H1 (cell line): ENCODE data around the gene MYOZ2. TPM values are rescaled to one million over a fixed set of nuclear protein-coding genes. Genes with fewer than 3 reads are reported as not detected.

Experiments used
- CTCF ChIA-PET: fragments of 300-600 bp; sonication (Branson Sonifier 250); formaldehyde crosslinking; loops from one replicate; lab custom pipeline; 2021; ENCODE audit not compliant: partially characterized antibody; lab: Charles Lee
- POLR2A ChIA-PET: fragments of 300-600 bp; sonication (Branson Sonifier 250); formaldehyde crosslinking; loops from one replicate; lab custom pipeline; 2021; ENCODE audit warnings: inconsistent platforms; ENCODE audit not compliant: partially characterized antibody; lab: Charles Lee
- DNase-seq, 2 experiments: peaks; one replicate each; pipeline versions ENCODE4 v3.0.0 to v3.0.0-alpha.2; 2010 to 2022; ENCODE audit warnings: low spot score in 2 of 2, low read depth in 1 of 2, mixed read lengths in 1 of 2
- FAIRE-seq: peaks from 2 replicates; lab custom pipeline; 2011; peaks lifted over from hg19 to GRCh38; lab: Jason Lieb, UNC
- H2AFZ ChIP-seq: 2 replicates; pipeline ENCODE4 v1.8.1; 2012; ENCODE audit warnings: low read length, inconsistent platforms
- H2AK5ac ChIP-seq: 2 replicates; pipeline ENCODE4 v1.6.1; 2013; ENCODE audit warnings: low read depth, low read length
- H2BK120ac ChIP-seq: replicated peaks from 2 replicates; pipeline ENCODE3; 2013; ENCODE audit warnings: low read depth, low read length, inconsistent platforms
- H2BK12ac ChIP-seq: 2 replicates; pipeline ENCODE4 v1.6.1; 2013; ENCODE audit warnings: low read depth, low read length
- H2BK15ac ChIP-seq: 2 replicates; pipeline ENCODE4 v1.6.1; 2013; ENCODE audit warnings: low read length
- H2BK20ac ChIP-seq: 2 replicates; pipeline ENCODE4 v1.6.1; 2013; ENCODE audit warnings: low read length
- H2BK5ac ChIP-seq: 2 replicates; pipeline ENCODE4 v1.6.1; 2013; ENCODE audit warnings: low read depth, low read length
- H3K14ac ChIP-seq: 2 replicates; pipeline ENCODE4 v1.6.1; 2013; ENCODE audit warnings: inconsistent platforms; ENCODE audit not compliant: insufficient read length
- H3K18ac ChIP-seq: 2 replicates; pipeline ENCODE4 v1.6.1; 2013; ENCODE audit warnings: low read length; ENCODE audit errors: extremely low read depth
- H3K23ac ChIP-seq: 2 replicates; pipeline ENCODE4 v1.6.1; 2013; ENCODE audit warnings: inconsistent platforms; ENCODE audit not compliant: insufficient read length
- H3K23me2 ChIP-seq: 2 replicates; pipeline ENCODE4 v1.6.1; 2013; ENCODE audit warnings: low read depth, low read length
- H3K27ac ChIP-seq: 2 replicates; pipeline ENCODE4 v1.6.1; 2011; ENCODE audit warnings: low read depth, low read length, inconsistent platforms
- H3K27me3 ChIP-seq, 4 experiments: replicated peaks in 1 of 4; 1 replicate in 1 of 4; 2 replicates in 3 of 4; pipeline versions ENCODE4 v1.6.1 to v1.8.1; 2011 to 2013; ENCODE audit warnings: low read length in 3 of 4, mild to moderate bottlenecking in 3 of 4, inconsistent platforms in 2 of 4, mixed read lengths in 2 of 4, moderate library complexity in 1 of 4; ENCODE audit not compliant: control insufficient read depth in 3 of 4, insufficient read depth in 3 of 4; ENCODE audit errors: extremely low read depth in 1 of 4
- H3K36me3 ChIP-seq, 4 experiments: 2 replicates each; pipeline versions ENCODE4 v1.6.1 to v1.8.1; 2011 to 2013; ENCODE audit warnings: mild to moderate bottlenecking in 4 of 4, low read length in 3 of 4, moderate library complexity in 2 of 4, control low read depth in 1 of 4, inconsistent platforms in 1 of 4; ENCODE audit not compliant: insufficient read depth in 4 of 4, control insufficient read depth in 2 of 4
- H3K4ac ChIP-seq: replicated peaks from 2 replicates; pipeline ENCODE3; 2013; ENCODE audit warnings: low read length, low read depth, mixed read lengths, inconsistent platforms; ENCODE audit not compliant: insufficient read length
- H3K4me1 ChIP-seq, 4 experiments: replicated peaks in 1 of 4; 1 replicate in 1 of 4; 2 replicates in 3 of 4; pipeline versions ENCODE4 v1.6.1 to v1.8.1; 2011 to 2013; ENCODE audit warnings: low read length in 3 of 4, inconsistent platforms in 2 of 4, mixed read lengths in 1 of 4; ENCODE audit not compliant: insufficient read depth in 4 of 4, control insufficient read depth in 3 of 4
- H3K4me2 ChIP-seq, 2 experiments: 2 replicates each; pipeline versions ENCODE4 v1.6.1 to v1.8.1; 2011 to 2013; ENCODE audit warnings: low read depth in 2 of 2, low read length in 2 of 2, control low read depth in 1 of 2, inconsistent platforms in 1 of 2, mild to moderate bottlenecking in 1 of 2; ENCODE audit not compliant: insufficient read depth in 1 of 2
- H3K4me3 ChIP-seq, 4 experiments: fragments of 200-600, 300-600 bp in 1 of 4; sonication (generic), shearing (Covaris generic), sonication (Bioruptor Twin) in 1 of 4; 2 replicates each; pipeline versions ENCODE4 v1.5.1 to v1.8.1; 2011 to 2016; ENCODE audit warnings: low read length in 4 of 4, low read depth in 3 of 4, control low read depth in 2 of 4, inconsistent platforms in 2 of 4, mild to moderate bottlenecking in 2 of 4, mixed read lengths in 1 of 4, moderate library complexity in 1 of 4; ENCODE audit not compliant: insufficient read depth in 2 of 4; ENCODE audit errors: extremely low read depth in 1 of 4
- H3K56ac ChIP-seq: replicated peaks from 2 replicates; pipeline ENCODE3; 2013; ENCODE audit warnings: low read depth, mild to moderate bottlenecking, mixed read lengths, low read length, inconsistent platforms; ENCODE audit not compliant: insufficient read length
- H3K79me1 ChIP-seq: 2 replicates; pipeline ENCODE4 v1.6.1; 2013; ENCODE audit warnings: low read depth, low read length, control low read depth
- H3K79me2 ChIP-seq, 2 experiments: 2 replicates each; pipeline versions ENCODE4 v1.6.1 to v1.8.1; 2012 to 2013; ENCODE audit warnings: low read length in 2 of 2, mild to moderate bottlenecking in 2 of 2, inconsistent platforms in 1 of 2; ENCODE audit not compliant: insufficient read depth in 2 of 2, control insufficient read depth in 1 of 2
- H3K9ac ChIP-seq, 4 experiments: replicated peaks in 1 of 4; 1 replicate in 1 of 4; 2 replicates in 3 of 4; pipeline versions ENCODE4 v1.6.1 to v1.8.1; 2011 to 2013; ENCODE audit warnings: low read depth in 3 of 4, low read length in 3 of 4, control low read depth in 2 of 4, mild to moderate bottlenecking in 2 of 4, moderate library complexity in 2 of 4, inconsistent platforms in 1 of 4; ENCODE audit errors: extremely low read depth in 1 of 4
- H3K9me3 ChIP-seq, 2 experiments: 2 replicates each; pipeline versions ENCODE4 v1.6.1 to v1.8.1; 2012 to 2013; ENCODE audit warnings: mild to moderate bottlenecking in 2 of 2, moderate library complexity in 2 of 2, control low read depth in 1 of 2, inconsistent platforms in 1 of 2, low read depth in 1 of 2, low read length in 1 of 2, mixed read lengths in 1 of 2; ENCODE audit not compliant: insufficient read depth in 2 of 2
- H4K20me1 ChIP-seq, 2 experiments: replicated peaks in 1 of 2; 2 replicates each; pipeline versions ENCODE3 to v1.8.1; 2011 to 2013; ENCODE audit warnings: inconsistent platforms in 2 of 2, low read length in 2 of 2, mild to moderate bottlenecking in 1 of 2; ENCODE audit not compliant: insufficient read depth in 2 of 2, control insufficient read depth in 1 of 2
- H4K5ac ChIP-seq: 2 replicates; pipeline ENCODE4 v1.6.1; 2013; ENCODE audit warnings: low read length, low read depth, mixed read lengths, inconsistent platforms; ENCODE audit not compliant: insufficient read length
- H4K8ac ChIP-seq: 2 replicates; pipeline ENCODE4 v1.8.0; 2013; ENCODE audit warnings: mild to moderate bottlenecking, moderate library complexity, low read length, inconsistent platforms; ENCODE audit not compliant: insufficient read depth; ENCODE audit errors: extremely low read depth
- H4K91ac ChIP-seq: replicated peaks from 2 replicates; pipeline ENCODE3; 2013; ENCODE audit warnings: low read length, mixed read lengths, inconsistent platforms; ENCODE audit not compliant: insufficient read length
- ASH2L ChIP-seq: fragments of 200-600, 300-600 bp; sonication (generic); IDR thresholded peaks from one replicate; pipeline ENCODE4 v1.7.1; 2017; ENCODE audit warnings: low read length
- BCL11A ChIP-seq, 2 experiments: IDR thresholded peaks; one replicate each; pipeline ENCODE4 v1.6.1; 2011; ENCODE audit warnings: low read depth in 2 of 2, low read length in 2 of 2, mild to moderate bottlenecking in 2 of 2
- CHD2 ChIP-seq: IDR thresholded peaks from 2 replicates; pipeline ENCODE4 v1.6.1; 2012; ENCODE audit warnings: low read length, improper control_type of control experiment
- JUN ChIP-seq: IDR thresholded peaks from 2 replicates; pipeline ENCODE4 v1.6.1; 2011; ENCODE audit warnings: low read depth, mild to moderate bottlenecking, improper control_type of control experiment, low read length
- JUND ChIP-seq: IDR thresholded peaks from 2 replicates; pipeline ENCODE4 v1.6.1; 2011; ENCODE audit warnings: mild to moderate bottlenecking, improper control_type of control experiment, low read length
- KDM5A ChIP-seq: fragments of 200-600 bp; IDR thresholded peaks from 2 replicates; pipeline ENCODE4 v1.7.1; 2012; ENCODE audit warnings: mild to moderate bottlenecking, low read length, inconsistent platforms, mixed read lengths
- POU5F1 ChIP-seq: IDR thresholded peaks from 2 replicates; pipeline ENCODE4 v1.6.1; 2011; ENCODE audit warnings: low read depth, mild to moderate bottlenecking, low read length, moderate library complexity
- RXRA ChIP-seq: IDR thresholded peaks from 2 replicates; pipeline ENCODE4 v1.6.1; 2011; ENCODE audit warnings: low read depth, mild to moderate bottlenecking, low read length, moderate library complexity; ENCODE audit not compliant: insufficient read depth
- SAP30 ChIP-seq: fragments of 300-600 bp; sonication (generic); IDR thresholded peaks from 2 replicates; pipeline ENCODE4 v1.7.1; 2012; ENCODE audit warnings: low read length, moderate library complexity, mild to moderate bottlenecking, inconsistent platforms; ENCODE audit not compliant: insufficient read depth, insufficient replicate concordance
- SIRT6 ChIP-seq: IDR thresholded peaks from one replicate; pipeline ENCODE4 v1.7.1; 2012; ENCODE audit warnings: low read length, inconsistent platforms
- SRF ChIP-seq: IDR thresholded peaks from 2 replicates; pipeline ENCODE4 v1.6.1; 2011; ENCODE audit warnings: mild to moderate bottlenecking, low read depth, low read length, moderate library complexity
- SUZ12 ChIP-seq: fragments of 200-600 bp; sonication (generic); IDR thresholded peaks from 2 replicates; pipeline ENCODE4 v1.6.1; 2012; ENCODE audit warnings: mild to moderate bottlenecking, inconsistent platforms, low read length, moderate library complexity, mixed read lengths
- TAF7 ChIP-seq: optimal IDR thresholded peaks from 2 replicates; pipeline ENCODE3; 2011; ENCODE audit warnings: low read depth, mild to moderate bottlenecking, inconsistent platforms, low read length, moderate library complexity, borderline replicate concordance
- TBP ChIP-seq: IDR thresholded peaks from 2 replicates; pipeline ENCODE4 v1.6.1; 2011; ENCODE audit warnings: low read depth, low read length, improper control_type of control experiment
- TCF12 ChIP-seq: IDR thresholded peaks from 2 replicates; pipeline ENCODE4 v1.6.1; 2011; ENCODE audit warnings: low read depth, mild to moderate bottlenecking, low read length
- TEAD4 ChIP-seq: IDR thresholded peaks from 2 replicates; pipeline ENCODE4 v1.6.1; 2012; ENCODE audit warnings: low read depth, low read length, inconsistent platforms, mixed read lengths
- WGBS, 2 experiments: shearing (Covaris generic) in 1 of 2; methylation state at CpG; one replicate each; pipeline versions ENCODE4 v1.1.6 to v1.1.7; 2013 to 2015; ENCODE audit warnings: low lambda C conversion rate in 2 of 2, mixed read lengths in 2 of 2, inconsistent platforms in 1 of 2, low coverage in 1 of 2, missing lambda C conversion rate in 1 of 2; ENCODE audit not compliant: insufficient replicate concordance in 2 of 2, insufficient coverage in 1 of 2, insufficient read length in 1 of 2; ENCODE audit errors: extremely low coverage in 1 of 2, missing lambda C conversion rate in 1 of 2; 5-methylcytosine and 5-hydroxymethylcytosine counted together
- polyA plus RNA-seq, 7 experiments: library from polyadenylated mRNA; depleted of rRNA in 3 of 7; stranded (reverse) in 5 of 7; unstranded in 2 of 7; fragments of >200 nt in 5 of 7; fragments of 200-250 nt in 2 of 7; gene quantifications; 1 replicate in 5 of 7; 2 replicates in 1 of 7; 4 replicates in 1 of 7; pipeline versions ENCODE4 v1.2.1 to v1.2.3, GENCODE V29; 2011 to 2013; ENCODE audit warnings: missing spikeins in 2 of 7, mixed read lengths in 2 of 7
- total RNA-seq: library from RNA; stranded (reverse); fragmentation: NEBNext Ultra II Directional; extraction: Animal tissue kit (Norgen Biotek cat#: 25700); gene quantifications from 2 replicates; pipeline ENCODE4 v1.2.1, GENCODE V29; 2021

The MYOZ2 gene
- total and polyA plus RNA-seq, 2 of the 8 experiments (the other 6 are each of a cell fraction or from before 2014, with no cell fraction given): not detected

- Histone ChIP-seq H3K9me3 (no peaks in the 10 kb centered on the region), H3K18ac (no peak overlapping the region), H2BK12ac (no peak overlapping the region), H3K23ac (no peak overlapping the region), H3K79me1 (peaks cover 5% of the 10 kb centered on the region; the same call in 1 of the 2 replicates), H3K4me3 (no peak overlapping the region), H3K36me3 (no peaks in the 10 kb centered on the region; a peak in 1 of 8 replicates), H3K4ac (no peak overlapping the region), H2AK5ac (no peak overlapping the region), H2AFZ (no peak overlapping the region), H3K9ac (no peak overlapping the region), H4K5ac (no peak overlapping the region), H3K56ac (no peak overlapping the region), H2BK15ac (no peak overlapping the region), H3K79me2 (no peaks in the 10 kb centered on the region; a peak in 3 of 4 replicates), H4K20me1 (no peaks in the 10 kb centered on the region), H3K27ac (no peak overlapping the region), H2BK120ac (no peak overlapping the region), H3K27me3 (no peaks in the 10 kb centered on the region), H3K14ac (no peak overlapping the region), H3K23me2 (no peaks in the 10 kb centered on the region), H4K8ac (no peak overlapping the region), H2BK5ac (no peak overlapping the region), H4K91ac (no peak overlapping the region), H3K4me2 (no peak overlapping the region), H2BK20ac (no peak overlapping the region), H3K4me1 (no peaks in the 10 kb centered on the region)
- FAIRE-seq: no peak
- DNase-seq: no peak
- ChIA-PET CTCF (interaction anchor here (1.1 kb wide), 1 partner anchor 29 kb away, joined by 3 read pairs; no protein-coding TSS in a partner anchor), POLR2A (interaction anchor here (1.0 kb wide), 1 partner anchor 19 kb away, joined by 3 read pairs; the partner anchor contains the start of gene USP53)
- 89% methylated on average over 3 of the region's 3 CpGs; no CpG with 5 or more reads in 1 of the 2 experiments for WGBS, 2 experiments
- no peak for TF ChIP-seq SRF
- no peak for TF ChIP-seq SAP30
- no peak for TF ChIP-seq TAF7
- TF ChIP-seq ASH2L: no peak
- TF ChIP-seq TEAD4: no peak
- no peak for TF ChIP-seq CHD2
- TF ChIP-seq JUND: no peak
- no peak for TF ChIP-seq JUN
- TF ChIP-seq TBP: no peak
- no peak for TF ChIP-seq SIRT6
- TF ChIP-seq POU5F1: no peak
- no peak for TF ChIP-seq SUZ12
- no peak for TF ChIP-seq RXRA
- no peak for TF ChIP-seq BCL11A (IDR thresholded peaks at IDR 0.05; ENCODE audit: low read depth in 2 of 2, low read length in 2 of 2)
- TF ChIP-seq KDM5A: no peak
- no peak for TF ChIP-seq TCF12
Measured at GRCh38 chr4:119231491-119231890, 95.9 kb downstream of the MYOZ2 start.
